DND-41 (cell line): Measurements from ENCODE around the gene SMTNL1.
A peak's percentile ranks its signal among the peaks of the same experiment; 100 is the strongest.

Source experiments
- ATAC-seq: fragments of 200-7000 bp; cut with Tn5 transposase; 3 replicates; pipeline ENCODE4 v1.9.1; 2021; ENCODE audit warnings: low read depth; ENCODE audit not compliant: insufficient read depth
- DNase-seq: peaks from one replicate; pipeline ENCODE4 v3.0.0-alpha.2; 2020
- H2AFZ ChIP-seq: 2 replicates; pipeline ENCODE4 v1.6.0; 2012; ENCODE audit warnings: low read depth, low read length
- H3K27ac ChIP-seq: 2 replicates; pipeline ENCODE4 v1.5.1; 2012; ENCODE audit warnings: low read length, inconsistent platforms
- H3K27me3 ChIP-seq: fragments of 200-600 bp; sonication (generic); 2 replicates; pipeline ENCODE4 v1.6.0; 2012; ENCODE audit warnings: low read length, mild to moderate bottlenecking, inconsistent platforms; ENCODE audit not compliant: insufficient read depth, poor library complexity
- H3K36me3 ChIP-seq: 2 replicates; pipeline ENCODE4 v1.5.1; 2012; ENCODE audit warnings: low read length, inconsistent platforms; ENCODE audit not compliant: insufficient read depth
- H3K4me1 ChIP-seq: 2 replicates; pipeline ENCODE4 v1.5.1; 2012; ENCODE audit warnings: mild to moderate bottlenecking, low read length; ENCODE audit not compliant: insufficient read depth
- H3K4me2 ChIP-seq: 2 replicates; pipeline ENCODE4 v1.6.0; 2012; ENCODE audit warnings: mild to moderate bottlenecking, moderate library complexity, low read length, inconsistent platforms; ENCODE audit not compliant: insufficient read depth
- H3K4me3 ChIP-seq, 2 experiments: fragments of 200-600 bp in 1 of 2; shearing (Covaris generic) in 1 of 2; 2 replicates each; pipeline ENCODE4 v1.5.1; 2012 to 2016; ENCODE audit warnings: inconsistent platforms in 2 of 2, low read length in 2 of 2, mild to moderate bottlenecking in 2 of 2, low read depth in 1 of 2, moderate library complexity in 1 of 2
- H3K79me2 ChIP-seq: 2 replicates; pipeline ENCODE4 v1.6.0; 2012; ENCODE audit warnings: low read length, inconsistent platforms; ENCODE audit not compliant: insufficient read depth
- H3K9ac ChIP-seq: 2 replicates; pipeline ENCODE4 v1.6.0; 2012; ENCODE audit warnings: low read depth, mild to moderate bottlenecking, inconsistent platforms, low read length, moderate library complexity
- H3K9me3 ChIP-seq: 2 replicates; pipeline ENCODE4 v1.5.1; 2012; ENCODE audit warnings: low read length, moderate library complexity, mild to moderate bottlenecking, inconsistent platforms; ENCODE audit not compliant: insufficient read depth, severe bottlenecking
- H4K20me1 ChIP-seq: 2 replicates; pipeline ENCODE4 v1.6.0; 2012; ENCODE audit warnings: low read length; ENCODE audit not compliant: insufficient read depth
- CTCF ChIP-seq: IDR thresholded peaks from 2 replicates; pipeline ENCODE4 v1.5.1; 2012; ENCODE audit warnings: borderline replicate concordance, low read length, moderate library complexity, mild to moderate bottlenecking; ENCODE audit not compliant: poor library complexity, severe bottlenecking; ENCODE audit errors: extremely low read depth
- EZH2 ChIP-seq: IDR thresholded peaks from 3 replicates; pipeline ENCODE4 v1.6.1; 2012; ENCODE audit warnings: borderline replicate concordance, low read depth, mild to moderate bottlenecking, moderate library complexity, low read length, inconsistent platforms; ENCODE audit not compliant: severe bottlenecking

Gene SMTNL1

GRCh38 chr11:57491371-57492061, 45.9 kb upstream of the SMTNL1 start:
- Histone ChIP-seq H3K4me1 (peaks cover 8% of the 10 kb centered on the region), H3K36me3 (peaks cover 8% of the 10 kb centered on the region; the same call in 1 of the 2 replicates), H4K20me1 (no peaks in the 10 kb centered on the region), H3K27me3 (no peaks in the 10 kb centered on the region), H3K4me3 (no peak overlapping the region), H3K4me2 (no peak overlapping the region), H3K9ac (no peak overlapping the region), H3K79me2 (no peaks in the 10 kb centered on the region), H3K27ac (no peak overlapping the region), H2AFZ (no peak overlapping the region), H3K9me3 (no peaks in the 10 kb centered on the region)
- TF ChIP-seq EZH2 (no peak), CTCF (peak; percentile 80)
- ATAC-seq (peak; percentile 77), DNase-seq (peak; percentile 67)

- Histone ChIP-seq H4K20me1 (no peaks in the 10 kb centered on the region), H3K4me3 (no peak overlapping the region), H3K4me2 (no peak overlapping the region), H3K27me3 (no peaks in the 10 kb centered on the region), H3K9me3 (no peaks in the 10 kb centered on the region), H3K4me1 (peaks cover 8% of the 10 kb centered on the region), H3K36me3 (peaks cover 8% of the 10 kb centered on the region; the same call in 1 of the 2 replicates), H3K79me2 (no peaks in the 10 kb centered on the region), H2AFZ (no peak overlapping the region), H3K9ac (peak overlapping the region; percentile 11; the same call in 1 of the 2 replicates), H3K27ac (peak overlapping the region; percentile 59; the same call in 1 of the 2 replicates)
- DNase-seq = peak; percentile 76
- peak; percentile 81 for ATAC-seq
- TF ChIP-seq CTCF (peak; percentile 96), EZH2 (no peak)
Measured at GRCh38 chr11:57493507-57494503, 43.6 kb upstream of the SMTNL1 start.

- H3K27me3 ChIP-seq = no peaks in the 10 kb centered on the region
- H3K9ac ChIP-seq = no peak overlapping the region
- no peaks in the 10 kb centered on the region for H3K9me3 ChIP-seq
- ATAC-seq (no peak), DNase-seq (no peak)
- no peaks in the 10 kb centered on the region for H3K79me2 ChIP-seq
- H2AFZ ChIP-seq = no peak overlapping the region
- H3K4me3 ChIP-seq = no peak overlapping the region
- H3K27ac ChIP-seq = no peak overlapping the region
- no peak for TF ChIP-seq CTCF
- TF ChIP-seq EZH2 = no peak
- no peak overlapping the region for H3K4me2 ChIP-seq
- no peaks in the 10 kb centered on the region for H4K20me1 ChIP-seq
- H3K4me1 ChIP-seq = peaks cover 8% of the 10 kb centered on the region
- H3K36me3 ChIP-seq = peaks cover 8% of the 10 kb centered on the region; the same call in 1 of the 2 replicates
Measured at GRCh38 chr11:57496109-57496820, 41.1 kb upstream of the SMTNL1 start.
